Kidney epithelial cell (primary cell): ENCODE data around the gene SLC9A3. TPM values are rescaled to one million over a fixed set of nuclear protein-coding genes. Genes with fewer than 3 reads are reported as not detected.

ENCODE experiments used
- DNase-seq: peaks from one replicate; pipeline ENCODE4 v3.0.0-alpha.2; 2010; ENCODE audit warnings: low read depth
- H3K27me3 ChIP-seq: 2 replicates; pipeline ENCODE4 v1.6.0; 2011; ENCODE audit warnings: low read length; ENCODE audit not compliant: control insufficient read depth, insufficient read depth
- H3K36me3 ChIP-seq: 2 replicates; pipeline ENCODE4 v1.5.1; 2011; ENCODE audit warnings: low read length; ENCODE audit not compliant: control insufficient read depth, insufficient read depth
- H3K4me3 ChIP-seq: 2 replicates; pipeline ENCODE4 v1.5.1; 2011; ENCODE audit warnings: low read depth, mild to moderate bottlenecking, control low read depth, low read length
- CTCF ChIP-seq: IDR thresholded peaks from 2 replicates; pipeline ENCODE4 v1.5.1; 2011; ENCODE audit warnings: mild to moderate bottlenecking, moderate library complexity, low read length, control low read depth, inconsistent platforms; ENCODE audit not compliant: insufficient read depth, poor library complexity, severe bottlenecking
- total RNA-seq: library from RNA; depleted of rRNA; stranded (reverse); fragments of >200 nt; gene quantifications from 2 replicates; pipeline ENCODE4 v1.2.3, GENCODE V29; 2015

The SLC9A3 gene
- total RNA-seq, 1 donor from 2014 or later = 3.6 TPM

DNA sequence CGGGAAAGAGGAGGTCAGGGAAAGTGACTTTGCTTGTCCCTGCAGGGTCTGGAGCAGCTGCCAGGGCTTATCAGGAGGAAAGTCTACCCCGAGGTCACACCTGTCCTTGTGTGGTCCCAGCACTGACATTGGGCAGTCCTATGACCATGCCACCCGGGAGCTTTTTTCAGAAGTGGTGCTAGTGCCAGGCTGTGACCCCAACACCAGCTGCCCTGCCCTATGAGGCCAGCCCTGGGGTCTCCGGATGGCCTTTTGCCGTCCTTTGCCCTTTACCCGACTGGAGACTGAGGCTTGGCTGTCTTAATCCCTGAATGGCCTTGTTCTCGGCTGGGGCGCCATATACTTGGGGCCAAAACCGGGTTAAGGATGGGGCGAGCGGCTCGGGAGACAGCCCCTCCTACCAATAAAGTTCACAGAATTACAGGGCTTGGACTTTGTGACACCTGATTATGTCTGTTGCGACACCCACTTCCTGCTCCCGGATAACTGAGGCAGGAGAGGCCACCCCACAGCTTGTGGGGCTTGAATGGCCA lies 22.2 kb upstream of the SLC9A3 start:
- no peak for TF ChIP-seq CTCF
- no peak for DNase-seq
- H3K36me3 ChIP-seq = no peaks in the 10 kb centered on the region
- H3K4me3 ChIP-seq = no peak overlapping the region
- H3K27me3 ChIP-seq = peaks cover 6% of the 10 kb centered on the region

DNA sequence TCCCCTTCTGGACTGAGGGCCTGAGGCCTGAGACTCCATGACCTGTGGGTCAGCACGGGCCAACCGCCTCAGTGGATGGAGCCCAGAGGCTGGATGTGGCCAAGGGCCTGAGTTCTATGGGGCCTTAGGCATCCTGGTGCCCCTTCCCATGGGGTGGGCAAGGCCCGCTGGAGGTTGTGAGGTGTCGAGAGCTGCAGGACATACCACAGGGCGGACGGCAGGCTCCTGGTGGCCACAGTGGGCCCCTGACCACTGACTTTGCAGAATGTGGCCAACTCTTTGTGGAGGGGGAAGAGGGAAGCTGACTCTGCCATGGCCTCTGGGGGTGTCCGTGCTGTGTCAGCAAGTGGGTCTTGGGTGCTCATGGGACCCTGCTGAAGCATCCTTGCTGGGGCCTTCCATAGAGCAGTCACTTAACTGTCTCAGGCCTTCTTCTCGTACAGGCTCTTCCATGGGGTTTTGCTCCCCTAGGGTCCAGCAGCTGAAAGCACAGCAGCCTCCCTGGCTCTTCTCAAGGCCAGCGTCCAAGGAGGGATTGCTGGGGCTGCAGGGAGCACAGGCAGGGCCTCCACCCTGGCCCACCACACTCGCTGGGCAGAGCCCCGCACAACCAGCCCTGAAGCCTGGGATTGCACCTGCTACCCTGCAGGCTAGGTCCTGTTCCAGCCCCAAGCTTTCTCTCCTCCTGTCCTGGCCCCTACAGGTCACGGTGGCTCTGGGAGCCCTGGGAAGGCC lies 21.6 kb upstream of the SLC9A3 start:
- no peak for TF ChIP-seq CTCF
- peaks cover 8% of the 10 kb centered on the region for H3K27me3 ChIP-seq
- H3K4me3 ChIP-seq = no peak overlapping the region
- DNase-seq = no peak
- H3K36me3 ChIP-seq = no peaks in the 10 kb centered on the region

GRCh38 chr5:544675-545355 lies 20.6 kb upstream of the SLC9A3 start:
- DNase-seq = no peak
- Histone ChIP-seq H3K36me3 (no peaks in the 10 kb centered on the region), H3K4me3 (no peak overlapping the region), H3K27me3 (peaks cover 18% of the 10 kb centered on the region)
- TF ChIP-seq CTCF = no peak

DNA sequence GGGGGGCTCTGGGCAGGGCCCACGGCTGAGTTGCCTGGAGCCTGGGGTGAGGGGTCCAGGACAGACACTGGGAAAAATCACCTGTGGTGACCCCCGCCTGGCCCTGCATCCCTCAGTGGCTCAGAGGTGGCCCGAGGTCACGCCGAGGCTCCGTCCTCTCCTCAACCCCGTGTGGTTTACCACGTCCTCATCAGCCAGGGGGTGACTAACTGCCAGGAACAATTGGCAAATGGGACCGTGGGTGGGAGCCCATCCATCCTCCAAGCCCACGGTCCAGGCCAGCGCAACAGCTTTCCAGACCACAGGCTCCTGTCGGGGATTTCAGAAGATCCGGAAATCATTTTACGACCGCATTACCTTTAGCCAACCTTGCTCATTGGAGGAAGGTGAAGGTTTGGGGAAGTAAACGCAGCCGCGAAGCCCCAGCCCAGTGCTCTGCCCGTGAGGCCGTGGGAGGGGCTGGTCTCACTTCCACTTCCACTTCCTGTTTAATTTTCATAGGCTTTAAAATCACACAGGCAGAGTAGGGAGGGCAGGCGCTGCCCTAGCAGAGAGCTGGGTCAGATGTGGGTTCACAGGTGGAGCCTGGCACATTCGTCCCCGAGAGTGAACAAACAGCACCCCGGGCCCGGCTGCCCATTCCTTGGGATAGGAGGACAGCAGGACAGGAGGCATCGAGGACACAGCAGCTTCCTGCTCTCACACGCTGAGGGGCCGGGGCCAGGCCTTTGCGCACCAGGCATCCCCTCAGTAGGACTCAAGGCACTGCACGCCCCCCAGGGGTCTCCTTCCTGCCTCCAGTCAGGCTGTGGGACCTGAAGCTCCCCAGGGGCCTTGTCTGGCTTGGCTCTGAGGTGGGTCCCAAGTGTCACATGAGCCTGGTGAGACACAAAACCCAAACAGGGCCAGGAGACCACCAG lies 19.8 kb upstream of the SLC9A3 start:
- no peak for DNase-seq
- no peak for TF ChIP-seq CTCF
- no peaks in the 10 kb centered on the region for H3K36me3 ChIP-seq
- H3K4me3 ChIP-seq = no peak overlapping the region
- peaks cover 26% of the 10 kb centered on the region for H3K27me3 ChIP-seq

GRCh38 chr5:543351-543750 lies 19.1 kb upstream of the SLC9A3 start:
- Histone ChIP-seq H3K36me3 (no peaks in the 10 kb centered on the region), H3K27me3 (peaks cover 32% of the 10 kb centered on the region), H3K4me3 (no peak overlapping the region)
- DNase-seq = no peak
- TF ChIP-seq CTCF = no peak
